GM12891 (cell line): Measurements from ENCODE around the gene CS.
A peak's percentile ranks its signal among the peaks of the same experiment; 100 is the strongest.

Source experiments
- DNase-seq: peaks from one replicate; pipeline ENCODE4 v3.0.0; 2011; ENCODE audit warnings: low spot score; ENCODE audit not compliant: insufficient read length
- FAIRE-seq: peaks from 2 replicates; lab custom pipeline; 2011; peaks lifted over from hg19 to GRCh38; lab: Jason Lieb, UNC
- PAX5 ChIP-seq: IDR thresholded peaks from 2 replicates; pipeline ENCODE4 v1.6.1; 2011; ENCODE audit warnings: low read length, moderate library complexity, mild to moderate bottlenecking; ENCODE audit not compliant: insufficient read depth, severe bottlenecking
- POLR2A ChIP-seq: IDR thresholded peaks from 2 replicates; pipeline ENCODE4 v1.6.1; 2011; ENCODE audit warnings: low read depth, low read length, control low read depth
- POLR2AphosphoS5 ChIP-seq: IDR thresholded peaks from 2 replicates; pipeline ENCODE4 v1.6.1; 2011; ENCODE audit warnings: low read depth, low read length, control low read depth
- POU2F2 ChIP-seq: IDR thresholded peaks from 2 replicates; pipeline ENCODE4 v1.6.1; 2011; ENCODE audit warnings: low read depth, mild to moderate bottlenecking, control low read depth, low read length, moderate library complexity
- SPI1 ChIP-seq: IDR thresholded peaks from 2 replicates; pipeline ENCODE4 v1.6.1; 2011; ENCODE audit warnings: low read depth, low read length, control low read depth
- TAF1 ChIP-seq: IDR thresholded peaks from 2 replicates; pipeline ENCODE4 v1.6.1; 2011; ENCODE audit warnings: low read depth, low read length, control low read depth

CS gene

DNA sequence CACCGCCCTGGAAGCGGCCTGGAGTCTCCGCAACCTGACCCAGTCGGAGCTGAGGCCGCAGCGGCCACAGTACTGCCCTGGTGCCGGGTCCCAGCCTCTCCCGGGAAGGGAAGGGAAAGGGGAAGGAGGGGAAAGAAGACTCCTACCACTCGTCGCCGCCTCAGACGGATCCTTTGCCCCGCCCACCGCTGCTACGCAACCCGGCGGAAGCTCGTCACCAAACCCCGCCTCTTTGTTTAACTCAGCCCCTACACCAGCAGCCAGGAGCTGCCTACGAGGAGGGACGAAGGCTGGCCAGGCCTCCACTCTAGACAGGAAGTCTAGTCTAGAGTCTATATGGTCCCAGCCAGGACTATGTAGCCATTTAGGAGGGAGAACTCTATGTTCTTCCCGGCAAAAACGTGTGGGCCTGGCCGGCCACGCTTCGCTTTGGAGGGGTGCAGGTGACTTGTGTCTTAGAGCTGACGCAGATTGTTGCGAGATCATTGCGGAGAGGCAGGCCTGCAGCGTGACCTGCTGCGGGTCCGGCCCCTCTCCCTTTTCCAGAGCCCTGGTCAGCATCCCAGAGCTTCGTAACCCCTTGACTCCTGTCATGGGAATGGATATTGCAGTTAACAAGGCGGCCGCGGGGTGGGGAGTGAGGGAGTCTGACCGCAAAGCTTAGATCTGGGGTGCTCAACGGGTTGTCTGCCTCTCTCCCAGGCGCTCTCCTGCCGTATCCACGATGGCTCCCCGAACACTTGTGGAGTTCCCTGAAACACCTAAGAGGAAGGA lies 78.2 kb downstream of the CS start, which contains the start of gene RNF41:
TSS of gene RNF41 (minus strand) at position 166 of the 774 bp plus-strand sequence. CDS start 7,875 bp downstream, outside the sequence.
- FAIRE-seq (peak; percentile 97), DNase-seq (peak; percentile 94)
- TF ChIP-seq POLR2A (peak; percentile 91), TAF1 (peak; percentile 77), POLR2AphosphoS5 (peak; percentile 72), POU2F2 (peak; percentile 10; the same call in 1 of the 2 replicates), PAX5 (no peak), SPI1 (peak; percentile 47)
